ENCODE results near the gene CXADR.

Gene CXADR

GRCh38 chr21:17539323-17539722 is 26.5 kb downstream of the CXADR start:
- DNase-seq (ENCODE audit: extremely low read depth, insufficient read length) = no peak
- Histone ChIP-seq H3K36me3 (ENCODE audit: control insufficient read depth, insufficient read depth, low read length) (no peaks in the 10 kb centered on the region), H3K27me3 (replicated peaks; ENCODE audit: control insufficient read depth, insufficient read depth, low read length) (no peaks in the 10 kb centered on the region), H3K4me3 (replicated peaks; ENCODE audit: low read depth, low read length) (no peak overlapping the region)
- TF ChIP-seq, protein P1, sequence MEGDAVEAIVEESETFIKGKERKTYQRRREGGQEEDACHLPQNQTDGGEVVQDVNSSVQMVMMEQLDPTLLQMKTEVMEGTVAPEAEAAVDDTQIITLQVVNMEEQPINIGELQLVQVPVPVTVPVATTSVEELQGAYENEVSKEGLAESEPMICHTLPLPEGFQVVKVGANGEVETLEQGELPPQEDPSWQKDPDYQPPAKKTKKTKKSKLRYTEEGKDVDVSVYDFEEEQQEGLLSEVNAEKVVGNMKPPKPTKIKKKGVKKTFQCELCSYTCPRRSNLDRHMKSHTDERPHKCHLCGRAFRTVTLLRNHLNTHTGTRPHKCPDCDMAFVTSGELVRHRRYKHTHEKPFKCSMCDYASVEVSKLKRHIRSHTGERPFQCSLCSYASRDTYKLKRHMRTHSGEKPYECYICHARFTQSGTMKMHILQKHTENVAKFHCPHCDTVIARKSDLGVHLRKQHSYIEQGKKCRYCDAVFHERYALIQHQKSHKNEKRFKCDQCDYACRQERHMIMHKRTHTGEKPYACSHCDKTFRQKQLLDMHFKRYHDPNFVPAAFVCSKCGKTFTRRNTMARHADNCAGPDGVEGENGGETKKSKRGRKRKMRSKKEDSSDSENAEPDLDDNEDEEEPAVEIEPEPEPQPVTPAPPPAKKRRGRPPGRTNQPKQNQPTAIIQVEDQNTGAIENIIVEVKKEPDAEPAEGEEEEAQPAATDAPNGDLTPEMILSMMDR (IDR thresholded peaks at IDR 0.05; ENCODE audit: insufficient read depth, low read length, poor library complexity, severe bottlenecking) = no peak

DNA sequence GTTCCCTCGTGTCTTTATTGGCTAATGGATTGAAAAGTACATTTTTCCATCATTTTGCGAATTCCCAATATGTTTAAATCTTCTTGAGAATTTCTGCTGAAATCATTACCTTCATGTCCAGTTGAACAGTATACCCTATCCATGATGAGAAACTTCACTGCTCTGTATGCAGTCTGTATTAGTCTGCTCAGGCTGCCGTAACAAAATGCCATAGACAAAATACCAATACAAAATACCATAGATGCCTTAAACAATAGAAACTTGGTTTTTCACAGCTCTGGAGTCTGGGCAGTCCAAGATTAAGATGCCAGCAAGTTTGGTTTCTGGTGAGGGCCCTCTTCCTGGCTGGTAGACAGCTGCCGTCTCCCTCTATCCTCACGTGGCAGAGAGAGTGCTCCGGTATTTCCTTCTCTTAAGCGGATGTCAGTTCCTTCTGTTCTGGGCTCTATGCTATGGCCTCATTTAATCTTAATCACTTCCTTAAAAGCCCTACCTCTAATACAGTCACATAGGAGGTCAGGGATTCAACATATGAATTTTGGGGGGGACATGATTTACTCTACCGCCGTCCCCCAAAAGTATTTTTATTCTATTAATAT is 27.0 kb downstream of the CXADR start:
- Histone ChIP-seq H3K27me3 (replicated peaks; ENCODE audit: control insufficient read depth, insufficient read depth, low read length) (no peaks in the 10 kb centered on the region), H3K4me3 (replicated peaks; ENCODE audit: low read depth, low read length) (no peak overlapping the region), H3K36me3 (ENCODE audit: control insufficient read depth, insufficient read depth, low read length) (no peaks in the 10 kb centered on the region)
- TF ChIP-seq, protein P1 (IDR thresholded peaks at IDR 0.05; ENCODE audit: insufficient read depth, low read length, poor library complexity, severe bottlenecking) = no peak
- DNase-seq (ENCODE audit: extremely low read depth, insufficient read length) = no peak

GRCh38 chr21:17540530-17540929 is 27.7 kb downstream of the CXADR start:
- Histone ChIP-seq H3K4me3 (replicated peaks; ENCODE audit: low read depth, low read length) (no peak overlapping the region), H3K27me3 (replicated peaks; ENCODE audit: control insufficient read depth, insufficient read depth, low read length) (no peaks in the 10 kb centered on the region), H3K36me3 (ENCODE audit: control insufficient read depth, insufficient read depth, low read length) (no peaks in the 10 kb centered on the region)
- DNase-seq (ENCODE audit: extremely low read depth, insufficient read length) = no peak
- TF ChIP-seq, protein P1 (IDR thresholded peaks at IDR 0.05; ENCODE audit: insufficient read depth, low read length, poor library complexity, severe bottlenecking) = no peak

- no peak for DNase-seq (ENCODE audit: extremely low read depth, insufficient read length)
- Histone ChIP-seq H3K27me3 (replicated peaks; ENCODE audit: control insufficient read depth, insufficient read depth, low read length) (no peaks in the 10 kb centered on the region), H3K36me3 (ENCODE audit: control insufficient read depth, insufficient read depth, low read length) (no peaks in the 10 kb centered on the region), H3K4me3 (replicated peaks; ENCODE audit: low read depth, low read length) (no peak overlapping the region)
- TF ChIP-seq, protein P1 (IDR thresholded peaks at IDR 0.05; ENCODE audit: insufficient read depth, low read length, poor library complexity, severe bottlenecking) = no peak
Observed at GRCh38 chr21:17542371-17543011, 29.6 kb downstream of the CXADR start.

DNA sequence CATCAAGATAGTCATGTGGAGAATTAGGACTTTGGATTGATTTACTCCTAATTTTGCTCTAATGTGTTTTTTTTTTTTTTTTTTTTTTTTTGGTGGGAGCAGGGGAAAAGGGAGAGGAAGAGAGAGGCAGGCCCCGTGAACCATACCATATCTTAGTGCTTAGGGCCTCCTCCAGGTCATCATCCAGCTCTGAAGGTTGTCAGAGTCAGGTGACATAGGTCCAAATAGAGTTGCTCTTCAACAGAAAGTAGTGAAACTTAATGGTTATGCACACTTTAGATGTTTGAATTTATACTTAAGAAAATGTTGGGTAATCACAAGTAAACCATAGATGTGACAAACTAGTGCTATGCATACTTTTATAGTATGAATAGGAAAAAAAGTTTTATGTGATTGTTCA is 32.2 kb downstream of the CXADR start:
- Histone ChIP-seq H3K27me3 (replicated peaks; ENCODE audit: control insufficient read depth, insufficient read depth, low read length) (no peaks in the 10 kb centered on the region), H3K36me3 (ENCODE audit: control insufficient read depth, insufficient read depth, low read length) (no peaks in the 10 kb centered on the region), H3K4me3 (replicated peaks; ENCODE audit: low read depth, low read length) (no peak overlapping the region)
- no peak for DNase-seq (ENCODE audit: extremely low read depth, insufficient read length)
- TF ChIP-seq, protein P1 (IDR thresholded peaks at IDR 0.05; ENCODE audit: insufficient read depth, low read length, poor library complexity, severe bottlenecking) = no peak

Measured in GM06990 (cell line).